HG03575 (cell line): ENCODE measurements around the gene ZNF10.

Experiments used
- ATAC-seq: cut with Tn5 transposase; IDR thresholded peaks from one replicate; pipeline ENCODE4 v1.9.1; 2021; ENCODE audit not compliant: unreplicated experiment, insufficient number of reproducible peaks, low FRiP score; ENCODE audit errors: extremely low read depth

ZNF10 gene

GRCh38 chr12:133181238-133181959 is 51.0 kb downstream of the ZNF10 start, which contains the start of gene ZNF268:
ZNF268 (plus strand) TSS chr12:133181495; CDS start chr12:133181998, 503 bp downstream.
- peak; percentile 71 for ATAC-seq

- no peak for ATAC-seq
These were observed 59.7 kb downstream of the ZNF10 start for GRCh38 chr12:133190176-133190575.

- ATAC-seq, result no peak
These were observed 62.4 kb downstream of the ZNF10 start for GRCh38 chr12:133192847-133193246.

- no peak for ATAC-seq
These were observed 71.5 kb downstream of the ZNF10 start for GRCh38 chr12:133201888-133202287.

GRCh38 chr12:133202493-133203343 is 72.3 kb downstream of the ZNF10 start:
- no peak for ATAC-seq

GRCh38 chr12:133203344-133204263 is 73.2 kb downstream of the ZNF10 start:
- ATAC-seq, result no peak

GRCh38 chr12:133204264-133204603 is 73.8 kb downstream of the ZNF10 start:
- no peak for ATAC-seq

GRCh38 chr12:133206390-133206789 is 76.0 kb downstream of the ZNF10 start:
- no peak for ATAC-seq
